GM04504 (cell line): ENCODE measurements around the gene HIC1.
A peak's percentile ranks its signal among the peaks of the same experiment; 100 is the strongest.

Experiments
- DNase-seq: peaks from one replicate; pipeline ENCODE4 v3.0.0-alpha.2; 2012; ENCODE audit warnings: low read depth

The HIC1 gene

DNA sequence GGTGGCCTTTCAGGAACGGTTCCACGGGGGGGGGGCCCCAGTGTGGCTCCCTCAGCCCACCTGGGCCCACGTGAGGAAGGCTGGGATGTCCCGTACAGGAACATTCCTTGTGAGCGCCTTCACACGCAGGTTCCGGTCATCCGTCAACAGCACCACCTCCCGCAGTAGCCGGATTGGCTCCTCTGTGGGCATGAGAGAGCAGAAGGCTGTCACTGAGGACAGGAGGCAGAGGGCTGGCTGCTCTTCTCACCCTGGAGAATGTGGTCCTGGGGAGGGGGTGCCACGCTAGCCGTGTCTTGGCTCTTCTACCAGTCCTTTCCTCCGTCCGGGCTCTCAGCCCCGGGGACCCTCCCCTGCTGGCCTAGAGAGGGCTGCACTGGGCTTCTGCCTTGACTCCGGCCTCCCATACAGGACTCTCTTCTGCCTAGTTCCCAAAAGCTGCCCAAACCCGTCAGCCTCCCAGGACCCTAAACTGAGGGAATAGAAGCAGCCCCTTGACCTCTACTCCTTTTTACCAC is 6.6 kb downstream of the HIC1 start:
- no peak for DNase-seq

DNA sequence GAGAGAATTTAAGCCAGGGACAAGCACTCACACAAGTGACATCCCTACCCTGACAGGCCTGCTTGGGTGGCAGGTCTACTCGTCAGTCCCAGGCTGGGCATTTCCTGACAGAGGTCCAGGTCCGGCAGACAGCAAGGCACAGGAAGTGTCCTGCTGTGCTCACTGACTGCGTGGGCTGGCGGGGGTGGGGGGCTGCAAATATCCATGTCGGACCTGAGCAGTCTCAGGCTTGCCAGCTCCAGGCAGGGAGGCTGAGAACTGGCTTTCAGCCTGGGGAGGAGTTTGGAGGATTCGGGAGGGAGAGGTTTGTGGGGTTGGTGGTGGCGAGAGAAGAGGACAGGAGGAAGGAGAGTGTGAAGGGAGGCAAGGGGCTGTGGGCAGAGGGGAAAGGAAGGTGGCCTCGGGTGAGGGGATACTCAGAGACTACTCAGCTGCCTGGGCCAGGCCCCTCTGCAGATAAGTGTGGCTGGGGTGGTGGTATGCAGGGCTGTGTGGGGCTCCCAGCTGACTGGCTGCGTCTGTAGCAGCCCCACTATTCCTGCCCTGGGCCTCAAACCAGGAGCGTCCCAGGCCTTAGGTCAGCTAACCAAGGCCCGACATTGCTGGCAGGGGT is 7.8 kb downstream of the HIC1 start:
- no peak for DNase-seq

DNA sequence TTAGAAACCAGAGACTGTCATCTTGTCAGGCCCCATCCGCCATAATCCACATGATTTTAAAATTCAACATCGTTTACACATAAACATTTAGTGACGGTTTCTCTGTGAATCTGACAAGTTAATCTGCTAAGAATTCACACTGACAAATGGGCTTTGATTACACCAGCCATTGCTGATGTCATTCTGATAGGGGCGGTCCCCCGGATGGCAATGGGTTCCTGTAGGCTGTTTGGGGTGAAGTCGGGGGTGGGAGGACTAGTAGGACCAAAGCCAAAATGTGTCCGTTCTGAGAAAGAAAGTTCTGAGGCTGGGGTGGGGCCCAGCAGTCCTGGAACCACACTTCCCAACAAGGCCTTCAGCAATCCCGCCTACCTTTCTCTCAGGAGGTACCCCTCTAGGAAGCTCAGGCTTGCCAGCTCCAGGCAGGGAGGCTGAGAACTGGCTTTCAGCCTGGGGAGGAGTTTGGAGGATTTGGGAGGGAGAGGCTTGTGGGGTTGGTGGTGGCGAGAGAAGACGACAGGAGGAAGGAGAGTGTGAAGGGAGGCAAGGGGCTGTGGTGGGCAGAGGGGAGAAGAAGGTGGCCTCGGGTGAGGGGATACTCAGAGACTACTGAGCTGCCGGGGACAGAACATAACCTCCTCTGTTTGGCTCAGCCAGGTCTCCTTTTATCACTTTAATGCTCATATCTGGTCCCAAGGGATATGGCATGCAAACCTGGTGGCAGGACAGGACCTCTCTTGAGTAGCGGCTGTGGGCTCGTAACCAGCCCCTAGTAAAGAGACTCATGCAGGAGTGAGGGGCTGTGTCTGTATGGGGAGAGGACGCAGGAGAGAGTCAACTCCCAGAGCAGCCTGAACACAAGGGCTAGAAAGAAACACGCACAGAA is 8.6 kb downstream of the HIC1 start:
- no peak for DNase-seq

DNA sequence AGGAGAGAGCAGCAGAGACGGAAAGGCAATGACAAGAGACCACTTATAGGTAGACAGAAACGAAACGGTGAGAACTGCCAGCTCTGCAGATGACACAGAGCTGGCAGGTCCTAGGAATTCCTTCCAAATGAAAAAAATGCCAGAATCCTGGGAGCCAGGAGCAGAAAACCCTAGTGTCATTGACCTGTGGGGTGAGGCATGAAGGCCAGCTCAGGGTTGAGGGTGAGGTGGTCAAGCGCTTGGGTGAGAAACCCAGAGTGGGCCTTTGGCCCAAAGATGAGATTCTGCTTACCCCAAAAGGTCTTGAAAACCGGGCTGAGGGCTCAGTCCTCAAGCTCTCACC is 9.2 kb downstream of the HIC1 start:
- DNase-seq = no peak

DNA sequence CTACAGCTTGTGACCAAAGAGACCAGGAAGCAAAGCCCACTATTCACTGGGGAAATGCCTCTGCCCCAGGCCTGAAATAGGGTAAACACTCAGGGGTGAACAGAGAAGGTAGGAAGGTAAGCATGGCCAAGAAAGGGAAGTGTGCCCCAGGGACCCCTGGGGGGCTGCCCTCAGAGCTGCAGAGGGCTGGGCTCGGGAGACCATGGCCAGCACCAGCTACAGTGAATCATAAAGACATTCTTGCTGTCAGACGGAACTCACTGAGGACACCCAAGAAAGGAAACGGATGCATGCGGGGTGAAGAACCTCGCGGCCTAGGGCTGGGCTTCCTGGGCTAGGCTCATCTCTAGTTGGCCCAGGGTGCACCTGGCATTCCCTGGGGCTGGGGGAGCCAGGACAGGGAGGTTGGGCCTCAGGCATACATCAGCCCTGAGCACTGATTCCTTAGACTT is 9.6 kb downstream of the HIC1 start:
- DNase-seq = no peak

DNA sequence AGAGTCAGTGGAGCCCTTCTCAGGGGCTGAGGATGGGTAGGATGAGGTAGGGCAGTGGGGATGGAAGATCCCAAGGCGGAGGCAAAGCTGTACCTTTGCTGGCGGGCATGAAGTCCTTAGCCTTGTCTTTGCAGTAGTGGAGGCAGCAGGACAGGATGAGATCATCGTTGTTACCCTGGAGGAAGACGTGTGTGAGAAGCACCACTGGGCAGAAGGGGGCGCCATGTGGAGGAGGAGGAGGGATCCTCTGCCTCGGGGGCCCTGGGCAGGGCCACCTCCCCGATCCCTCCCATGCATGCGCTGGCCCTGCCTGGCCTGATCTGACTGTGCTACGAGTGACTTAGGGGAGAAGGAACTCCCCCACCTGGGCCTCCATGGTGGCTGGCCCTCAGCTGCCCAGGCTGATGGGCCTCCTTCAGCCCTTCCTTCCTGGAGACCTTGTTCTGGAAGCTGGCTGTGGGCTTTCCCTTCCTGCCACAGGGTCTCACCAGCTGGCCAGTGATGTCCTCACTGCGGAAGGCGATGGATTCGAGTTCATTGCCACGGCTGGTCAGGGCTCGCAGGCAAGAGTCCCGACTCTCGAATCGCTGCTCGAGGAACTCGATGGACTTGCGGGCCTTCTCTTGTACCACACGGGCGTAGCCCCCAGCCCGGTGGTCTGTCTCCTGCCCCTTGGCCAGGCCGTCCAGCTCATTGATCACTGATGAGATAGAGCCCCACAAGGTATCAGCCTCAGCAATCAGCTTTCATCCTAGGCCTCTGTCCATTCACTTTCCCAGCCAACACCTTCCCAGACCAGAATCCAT is 10.3 kb downstream of the HIC1 start:
- DNase-seq = no peak

DNA sequence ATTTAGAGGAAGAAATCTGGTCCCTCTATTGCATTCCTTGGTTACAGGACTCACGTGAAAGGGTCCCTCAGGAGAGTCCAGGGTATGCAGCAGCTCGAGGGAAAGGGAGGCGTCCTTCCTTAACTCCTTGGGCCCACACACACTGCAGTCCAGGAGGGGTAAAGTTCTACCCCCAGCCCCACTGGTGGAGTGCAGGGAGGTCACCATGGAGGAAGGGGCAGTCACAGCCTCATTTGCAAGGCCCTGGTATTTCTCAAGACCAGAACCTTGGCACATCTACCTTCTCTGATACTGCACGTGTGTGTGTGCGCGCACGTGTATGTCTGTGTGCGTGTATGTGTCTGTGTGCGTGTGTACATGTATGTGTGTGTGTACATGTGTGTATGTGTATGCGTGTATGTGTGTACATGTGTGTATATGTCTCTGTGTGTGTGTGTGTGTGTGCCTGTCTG is 11.1 kb downstream of the HIC1 start:
- DNase-seq = no peak

DNA sequence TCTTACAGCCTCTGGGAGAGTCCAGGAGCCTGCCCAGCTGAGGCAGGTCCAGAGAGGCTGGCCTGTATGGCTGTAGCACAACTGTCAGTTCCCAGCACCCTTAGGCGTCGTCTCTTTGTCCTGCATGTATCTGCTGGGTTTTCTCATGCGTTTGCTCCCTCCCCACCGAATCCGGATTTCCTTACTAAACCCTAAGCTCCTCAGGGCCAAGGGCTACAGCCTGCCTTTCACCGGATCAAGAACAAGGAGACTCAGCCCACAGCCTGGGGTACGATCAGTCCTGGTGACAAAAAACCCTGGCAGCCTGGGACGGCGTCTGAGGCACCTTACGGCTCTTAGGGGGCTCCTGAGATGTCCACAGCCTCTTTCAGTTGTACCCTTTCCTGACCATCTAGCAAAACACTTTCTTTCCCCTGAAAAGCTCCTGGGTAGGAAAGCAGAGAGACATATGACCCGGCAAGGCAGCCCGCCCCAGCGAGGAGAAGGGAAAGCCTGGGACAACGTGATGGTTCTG is 12.2 kb downstream of the HIC1 start:
- DNase-seq = no peak

DNA sequence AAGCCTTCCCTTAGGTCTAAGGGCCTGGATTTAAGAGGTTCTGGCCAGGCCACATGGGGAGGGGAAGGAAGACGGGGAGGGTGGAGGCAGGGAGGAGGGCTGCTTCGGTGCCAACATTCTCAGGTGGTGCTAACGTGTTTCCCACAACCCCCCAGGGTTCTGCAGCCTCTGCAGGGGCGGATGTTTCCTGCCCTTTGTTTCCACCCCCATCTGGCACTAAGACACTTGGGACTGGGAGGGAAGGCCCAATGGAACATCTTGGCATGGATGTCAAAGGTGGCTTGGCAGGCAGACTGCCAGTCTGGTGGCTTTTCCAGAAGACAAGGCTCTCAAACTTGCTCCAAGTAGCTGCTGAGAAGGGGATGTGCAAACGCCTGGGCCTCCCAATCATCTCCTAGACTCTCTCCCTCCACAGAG is 12.7 kb downstream of the HIC1 start:
- no peak for DNase-seq

DNA sequence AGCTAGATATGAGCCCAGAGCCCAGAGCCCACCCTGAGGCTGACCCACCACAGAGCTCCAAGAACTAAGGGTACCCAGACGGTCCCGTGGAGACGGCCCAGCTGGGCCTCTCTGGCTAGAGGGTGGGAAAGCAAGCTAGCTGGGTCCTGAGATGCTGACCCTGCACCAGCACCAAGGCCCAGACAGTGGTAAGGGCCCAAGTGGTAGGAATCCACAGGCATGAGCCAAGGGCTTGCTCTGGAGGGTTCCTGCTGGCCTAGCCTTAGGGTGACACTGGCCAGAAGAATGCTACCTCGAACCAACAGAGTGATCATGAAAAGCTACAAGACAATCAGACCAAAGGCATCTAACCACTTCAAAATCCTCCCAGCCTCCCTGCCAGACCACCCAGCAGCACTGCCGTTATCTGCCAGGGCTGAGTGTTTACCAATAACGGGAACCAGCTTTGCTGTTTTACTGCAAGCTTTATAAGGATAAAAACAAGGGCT is 13.2 kb downstream of the HIC1 start:
- peak; percentile 92 for DNase-seq

DNA sequence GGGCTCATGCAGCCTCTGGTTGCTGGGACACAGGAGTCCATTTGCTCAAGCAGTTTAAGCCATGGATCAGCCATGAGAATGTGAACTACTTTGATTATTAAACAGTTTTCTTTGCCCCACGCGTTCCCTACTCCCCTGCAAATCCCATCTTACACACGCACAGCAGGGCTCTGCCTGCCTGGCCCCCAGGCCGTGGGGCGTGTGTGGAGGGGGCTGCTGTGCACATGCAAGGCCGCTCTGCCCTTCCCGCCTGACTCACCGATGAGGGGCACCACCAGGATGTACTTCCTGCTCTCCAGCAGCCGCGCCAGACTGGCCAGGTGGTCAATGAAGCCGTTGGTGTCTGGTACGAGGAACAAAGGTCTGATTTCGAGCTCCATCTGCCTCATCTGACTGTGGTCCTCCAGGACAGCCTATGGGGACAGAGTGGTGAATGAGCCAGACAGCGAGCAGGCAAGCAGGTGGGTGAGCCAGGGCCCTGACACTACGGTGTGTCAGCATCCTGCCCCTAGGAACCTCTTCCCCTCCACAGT is 13.7 kb downstream of the HIC1 start:
- no peak for DNase-seq

DNA sequence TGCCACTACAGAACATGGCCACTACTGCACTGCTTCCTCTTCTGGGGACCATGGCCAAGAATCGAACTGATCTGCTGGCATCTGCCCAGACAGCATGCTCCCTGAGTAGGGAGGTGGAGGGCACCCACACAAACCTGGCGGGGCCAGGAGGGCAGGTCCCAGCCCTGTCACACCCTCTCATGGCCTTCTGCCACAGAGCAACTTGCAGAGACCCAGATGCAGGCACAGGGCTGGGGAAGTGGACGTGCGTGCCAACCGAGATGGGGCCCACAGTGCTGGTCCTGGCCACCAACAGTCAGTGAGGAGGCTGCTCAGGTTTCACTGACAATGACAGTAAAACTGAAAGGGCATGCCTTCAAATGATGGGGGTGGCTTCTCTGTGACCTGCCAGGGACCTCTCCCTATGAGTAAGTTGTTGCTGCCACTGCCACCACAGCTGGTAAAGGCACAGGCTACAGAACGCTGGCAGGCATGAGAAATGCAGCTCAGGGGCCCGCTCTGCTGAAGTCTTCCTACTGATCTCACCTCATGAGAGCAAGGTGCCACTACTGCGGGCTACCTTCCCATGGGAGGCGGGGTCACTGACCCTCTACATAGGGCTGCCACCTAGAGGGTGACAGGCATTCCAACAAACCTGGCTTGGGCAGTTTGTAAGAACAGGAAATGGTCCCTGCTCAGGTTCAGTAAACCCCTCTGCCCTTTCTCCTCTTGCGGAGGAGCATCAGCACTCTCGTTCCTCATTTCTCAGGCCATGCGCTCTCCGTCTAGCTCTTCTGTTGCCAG is 15.5 kb downstream of the HIC1 start:
- DNase-seq = no peak

DNA sequence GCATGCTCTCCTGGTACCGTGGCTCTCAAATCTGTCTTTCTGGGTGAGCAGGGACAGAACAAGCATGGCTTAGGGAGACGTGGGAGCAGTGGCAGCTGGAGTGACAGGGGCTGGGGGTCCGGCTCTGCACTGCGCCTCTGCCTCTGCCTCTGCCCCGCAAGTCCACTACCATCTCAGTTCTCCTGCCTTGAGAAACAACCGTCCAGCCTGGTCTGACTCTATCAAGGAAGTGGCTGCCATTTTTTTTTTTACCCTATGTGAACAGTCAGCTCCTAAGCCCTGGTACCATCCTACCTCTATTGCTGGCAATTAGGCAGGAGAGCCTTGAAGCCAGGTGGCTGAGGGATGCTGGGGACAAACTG is 16.1 kb downstream of the HIC1 start:
- DNase-seq = no peak

DNA sequence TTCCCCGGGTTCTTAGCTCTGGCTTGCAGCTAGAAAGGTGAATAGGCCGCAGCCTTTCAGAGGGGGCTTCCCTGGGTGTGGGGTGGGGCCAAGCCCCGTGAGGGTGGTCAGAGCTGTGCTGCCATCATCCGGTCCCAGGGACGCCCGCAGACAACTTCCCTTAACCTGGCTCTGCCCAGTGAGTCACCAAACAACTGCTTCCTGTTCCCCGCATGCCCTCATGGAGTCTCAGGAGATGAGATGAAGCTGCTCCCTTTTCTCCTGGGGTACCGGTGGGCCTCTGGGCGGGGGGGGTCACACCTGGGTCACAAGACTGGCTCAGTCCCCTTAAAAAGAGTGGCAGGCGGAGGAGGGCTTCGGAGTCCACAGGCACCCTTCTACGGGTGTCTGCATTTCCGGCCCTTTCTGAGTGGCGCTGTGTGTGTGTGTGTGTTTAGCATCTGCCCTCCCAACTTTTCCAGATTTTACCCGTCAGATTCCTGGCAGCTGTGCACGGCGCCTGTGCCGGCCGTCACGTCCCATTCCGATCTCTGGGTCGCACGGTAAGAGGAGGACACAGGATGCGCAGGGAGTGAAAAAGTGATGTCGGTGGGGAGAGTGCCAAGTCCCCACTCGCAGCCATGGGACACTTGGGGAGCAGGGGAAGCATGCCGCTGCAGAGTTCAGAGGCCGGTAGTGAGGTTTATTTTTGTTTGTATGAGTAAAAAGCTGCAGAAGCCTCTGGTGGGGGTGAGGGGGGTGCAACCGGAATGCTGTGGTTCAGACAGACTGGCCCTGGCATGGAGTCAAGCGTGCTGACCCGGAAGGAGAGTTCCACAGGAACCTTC is 16.8 kb downstream of the HIC1 start:
- no peak for DNase-seq

DNA sequence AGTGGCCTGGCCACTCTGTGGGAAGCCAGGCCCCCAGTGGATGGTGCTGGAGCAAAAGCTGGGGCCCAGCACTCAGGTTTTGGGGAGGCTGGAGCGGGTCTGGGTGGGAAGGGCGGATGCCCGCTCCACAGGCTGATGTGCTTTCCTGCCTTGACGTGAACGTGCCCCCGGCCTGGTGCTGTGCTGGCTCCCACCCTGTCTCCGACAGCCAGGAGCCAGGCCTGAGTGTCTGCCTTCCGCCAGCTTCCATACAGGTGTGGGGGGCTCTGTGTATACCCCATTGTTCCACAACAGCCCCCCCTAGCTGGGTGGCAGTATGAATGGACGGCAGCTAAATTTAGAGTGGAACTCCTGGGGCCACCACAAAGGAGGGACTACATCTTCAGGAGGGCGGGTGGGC is 20.0 kb downstream of the HIC1 start:
- no peak for DNase-seq

DNA sequence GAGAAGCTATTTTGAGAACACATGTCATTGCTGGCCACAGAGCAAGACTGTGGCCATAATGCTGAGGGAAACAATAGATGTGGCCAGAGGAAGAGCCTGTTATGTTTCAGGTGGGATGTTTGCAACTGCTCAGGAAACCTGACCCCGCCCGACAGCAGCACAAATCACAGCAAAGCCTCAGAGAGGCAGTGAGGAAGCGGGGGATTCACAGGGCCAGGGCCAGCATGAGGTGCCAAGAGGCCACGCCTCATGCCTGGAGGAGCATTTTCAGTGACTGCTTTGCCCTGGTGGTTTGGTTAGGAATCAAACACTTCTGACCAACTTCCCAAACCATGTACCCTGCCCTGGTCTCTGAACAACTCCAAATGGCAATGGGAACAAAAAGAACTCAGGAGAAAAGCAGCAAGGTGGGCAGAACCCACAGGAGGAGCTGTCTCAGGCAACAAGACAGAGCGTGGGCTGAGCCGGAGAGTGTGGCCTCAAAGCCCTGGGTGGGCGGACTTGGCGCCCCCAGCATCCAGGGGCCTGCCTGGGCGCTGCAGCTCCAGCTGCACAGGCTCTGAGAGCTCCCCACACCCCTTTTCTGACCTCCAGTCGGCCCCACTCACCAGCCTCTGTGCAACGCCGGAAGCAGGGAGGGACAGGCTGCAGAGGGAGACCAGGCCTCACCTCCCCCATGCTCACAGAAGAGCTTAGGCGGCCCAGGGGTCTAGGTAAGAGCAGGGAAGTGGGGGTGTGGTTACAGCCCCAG is 20.6 kb downstream of the HIC1 start:
- no peak for DNase-seq

DNA sequence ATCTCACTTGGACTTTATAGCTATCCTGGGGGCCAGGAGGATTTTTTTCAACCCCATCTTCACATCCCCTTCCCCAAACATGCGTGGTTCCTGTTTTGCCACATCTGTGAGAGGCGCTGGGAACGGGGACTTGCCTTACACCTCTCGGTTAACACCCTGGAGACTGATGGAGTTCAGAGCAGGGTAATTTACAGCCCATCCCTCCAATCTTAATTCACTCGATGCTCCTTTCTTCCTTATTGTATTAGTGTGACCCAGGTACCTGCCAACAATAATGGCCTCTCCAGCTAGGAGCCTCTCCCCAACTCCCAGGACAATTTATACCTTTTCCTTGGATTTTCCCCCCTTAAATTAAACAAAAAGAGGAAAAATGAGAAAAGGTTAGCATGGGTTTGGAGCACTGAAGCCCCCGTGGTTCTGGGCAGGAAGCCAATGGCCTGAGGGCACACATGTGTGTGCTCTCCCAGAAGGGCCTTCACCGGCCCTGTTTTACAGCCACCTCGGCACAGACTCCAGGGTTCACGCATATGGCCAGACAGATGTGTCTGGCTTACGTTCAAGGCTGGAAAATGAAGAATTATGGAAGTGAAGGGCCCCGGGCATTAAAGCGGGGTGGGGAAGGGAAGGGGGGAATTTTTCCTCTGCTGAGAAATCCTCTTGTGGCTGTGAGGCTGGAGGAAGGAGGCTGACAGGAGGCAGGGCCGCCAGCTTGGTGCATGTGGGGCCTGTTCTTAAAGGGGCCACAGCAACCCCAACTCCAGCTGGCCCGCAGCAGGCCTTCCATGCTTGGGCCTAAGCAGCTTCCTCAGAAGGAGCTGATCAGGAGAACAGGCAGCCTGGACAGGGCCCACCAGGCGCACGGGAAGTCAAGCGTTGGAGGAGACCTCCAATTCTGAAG is 21.4 kb downstream of the HIC1 start:
- no peak for DNase-seq

DNA sequence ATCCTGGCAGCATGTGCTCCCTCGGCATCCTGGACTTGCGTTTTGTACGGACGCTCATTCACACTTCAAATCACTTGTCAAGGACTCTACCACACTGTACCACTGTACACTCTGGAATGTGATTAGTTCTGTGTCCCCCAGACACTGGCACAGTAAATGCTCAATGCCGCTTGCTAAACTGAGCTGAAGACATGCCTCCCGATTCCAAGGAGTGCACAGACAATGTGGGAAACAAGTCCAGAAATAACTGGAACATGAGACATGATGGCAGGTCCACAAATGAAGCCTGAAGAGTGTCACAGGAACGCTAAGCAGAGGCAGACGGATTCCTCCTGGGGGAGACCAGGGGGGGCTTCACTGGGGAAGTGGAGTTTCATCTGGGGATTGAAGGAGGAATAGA is 22.1 kb downstream of the HIC1 start:
- no peak for DNase-seq

DNA sequence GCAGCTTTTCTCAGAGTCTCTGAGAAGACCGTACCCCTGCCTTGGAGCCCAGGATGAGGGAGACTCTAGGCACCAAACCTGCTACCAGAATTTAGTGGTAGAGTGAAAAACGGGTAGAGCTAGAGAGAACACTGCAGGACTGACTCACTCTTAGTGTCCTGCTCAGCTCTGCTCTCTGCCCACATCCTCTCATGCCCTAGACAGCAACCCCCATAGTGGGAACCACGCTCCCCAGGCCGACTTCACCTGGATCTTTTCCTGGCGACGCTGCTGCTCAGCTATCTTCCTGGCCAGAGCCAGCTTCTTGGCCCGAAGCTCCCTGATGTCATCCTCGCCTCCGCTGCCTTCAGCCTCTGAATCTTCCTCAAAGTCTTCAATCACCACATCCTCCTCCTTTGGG is 26.7 kb downstream of the HIC1 start:
- no peak for DNase-seq
